HPDE6-E6E7 (cell line): ENCODE results near the gene KCNJ9.
A peak's percentile ranks its signal among the peaks of the same experiment; 100 is the strongest.

Experiments used
- DNase-seq: peaks from one replicate; pipeline ENCODE4 v3.0.0; 2011; ENCODE audit warnings: missing footprints; ENCODE audit errors: extremely low spot score

KCNJ9 gene

DNA sequence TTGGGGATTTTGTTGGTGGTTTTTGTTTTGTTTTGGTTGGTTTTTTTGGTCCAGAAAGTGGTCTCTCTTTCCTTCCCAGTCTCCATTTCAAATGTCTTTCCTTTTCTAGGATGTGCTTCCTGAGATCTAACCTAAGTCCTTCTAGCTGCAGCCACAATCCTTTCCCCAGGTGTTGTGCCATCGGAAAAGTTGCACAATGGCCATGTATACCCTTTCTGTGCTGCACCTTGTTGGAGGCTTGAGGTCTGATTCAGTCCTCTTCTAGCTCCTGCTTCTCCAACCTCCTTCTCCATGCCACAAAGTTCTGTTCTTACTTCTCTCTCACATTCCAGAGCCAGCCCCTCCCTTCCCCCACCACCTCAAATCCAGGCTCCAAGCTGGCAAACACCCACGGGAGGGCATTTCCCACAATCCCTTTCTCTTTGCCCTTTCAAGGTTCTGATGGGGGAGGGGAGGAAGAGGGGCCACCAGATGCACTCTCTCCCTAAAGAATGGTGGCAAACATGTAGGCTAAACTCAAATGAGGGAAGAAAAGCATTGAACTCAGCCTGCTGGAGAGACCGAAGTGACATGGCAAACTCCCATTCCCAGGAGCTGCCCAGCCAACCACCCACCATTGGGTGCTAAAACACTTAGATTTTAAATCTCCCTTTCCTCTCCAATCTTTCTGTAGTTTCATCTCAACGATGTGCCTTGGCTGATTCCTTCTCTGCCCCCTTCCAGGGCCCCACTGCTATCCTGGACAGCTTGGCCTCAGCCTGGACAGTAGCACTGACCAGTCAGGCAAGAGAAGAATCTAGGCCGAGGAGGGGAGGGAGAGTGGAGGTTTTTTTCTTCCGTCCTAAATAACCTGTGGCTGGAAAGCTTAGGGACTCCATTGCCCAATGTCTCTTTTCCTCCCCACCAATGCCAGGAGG, 14.3 kb upstream of the KCNJ9 start:
- DNase-seq = no peak

DNA sequence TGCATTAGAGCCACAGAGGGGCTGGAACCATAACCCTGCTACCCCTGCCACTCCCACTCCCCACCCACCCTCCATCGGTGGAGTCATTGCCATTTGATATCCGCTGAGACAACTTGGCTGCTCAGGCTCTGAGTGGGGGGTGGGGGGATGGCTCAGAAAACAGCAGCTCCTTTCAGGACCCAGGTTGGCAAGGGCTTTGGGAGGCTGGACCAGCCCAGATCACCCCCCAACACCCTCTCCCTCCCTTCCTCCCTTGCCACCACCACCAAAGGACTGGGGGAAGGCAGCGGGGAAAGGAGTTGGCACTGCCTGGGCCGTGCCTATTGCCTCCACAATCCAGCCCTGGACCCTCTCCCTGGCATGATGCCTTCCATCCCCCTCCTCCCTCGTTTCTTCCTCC, 13.1 kb upstream of the KCNJ9 start:
- DNase-seq = no peak

DNA sequence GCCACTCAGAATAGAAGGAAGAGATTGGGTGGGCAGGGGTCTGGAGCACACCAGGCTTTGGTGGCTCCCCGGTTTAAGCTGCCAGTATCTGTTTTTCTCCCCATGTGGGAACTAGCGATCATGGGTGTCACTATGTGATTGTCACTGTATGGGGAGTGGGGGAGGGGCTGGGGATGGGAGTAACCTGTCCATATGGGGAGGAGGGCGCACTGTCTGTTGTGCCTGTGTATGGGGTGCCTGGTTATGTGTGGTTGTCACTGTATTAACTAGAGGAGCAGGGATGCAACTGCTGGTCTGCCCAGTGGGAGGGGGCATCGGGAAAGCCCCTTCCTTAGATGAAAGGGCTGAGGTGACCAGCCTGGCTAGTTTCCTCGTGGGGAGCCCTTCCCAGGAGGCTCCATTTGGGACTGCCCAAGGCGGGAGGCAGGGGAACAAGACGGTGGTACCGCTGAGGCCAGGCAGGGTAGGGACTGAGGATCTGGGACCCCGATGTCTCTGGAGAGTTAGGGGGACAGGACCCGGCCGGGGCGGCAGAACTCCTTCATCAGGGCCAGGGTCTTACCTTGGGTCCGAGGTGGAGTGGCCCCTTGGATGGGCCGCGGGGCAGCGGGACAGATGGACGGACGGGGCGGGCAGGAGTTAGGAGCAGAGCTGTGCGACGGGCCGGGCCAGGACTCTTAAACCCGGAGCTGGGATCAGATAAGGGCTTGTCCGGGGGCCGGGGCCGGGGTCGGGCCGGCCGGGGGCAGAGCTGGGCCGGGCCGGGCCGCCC, 11.7 kb upstream of the KCNJ9 start, which contains the start of gene KCNJ10:
TSS of gene KCNJ10 (minus strand) at position 701 of the 772 bp plus-strand sequence. CDS start 27,628 bp downstream, outside the sequence.
- DNase-seq = no peak

DNA sequence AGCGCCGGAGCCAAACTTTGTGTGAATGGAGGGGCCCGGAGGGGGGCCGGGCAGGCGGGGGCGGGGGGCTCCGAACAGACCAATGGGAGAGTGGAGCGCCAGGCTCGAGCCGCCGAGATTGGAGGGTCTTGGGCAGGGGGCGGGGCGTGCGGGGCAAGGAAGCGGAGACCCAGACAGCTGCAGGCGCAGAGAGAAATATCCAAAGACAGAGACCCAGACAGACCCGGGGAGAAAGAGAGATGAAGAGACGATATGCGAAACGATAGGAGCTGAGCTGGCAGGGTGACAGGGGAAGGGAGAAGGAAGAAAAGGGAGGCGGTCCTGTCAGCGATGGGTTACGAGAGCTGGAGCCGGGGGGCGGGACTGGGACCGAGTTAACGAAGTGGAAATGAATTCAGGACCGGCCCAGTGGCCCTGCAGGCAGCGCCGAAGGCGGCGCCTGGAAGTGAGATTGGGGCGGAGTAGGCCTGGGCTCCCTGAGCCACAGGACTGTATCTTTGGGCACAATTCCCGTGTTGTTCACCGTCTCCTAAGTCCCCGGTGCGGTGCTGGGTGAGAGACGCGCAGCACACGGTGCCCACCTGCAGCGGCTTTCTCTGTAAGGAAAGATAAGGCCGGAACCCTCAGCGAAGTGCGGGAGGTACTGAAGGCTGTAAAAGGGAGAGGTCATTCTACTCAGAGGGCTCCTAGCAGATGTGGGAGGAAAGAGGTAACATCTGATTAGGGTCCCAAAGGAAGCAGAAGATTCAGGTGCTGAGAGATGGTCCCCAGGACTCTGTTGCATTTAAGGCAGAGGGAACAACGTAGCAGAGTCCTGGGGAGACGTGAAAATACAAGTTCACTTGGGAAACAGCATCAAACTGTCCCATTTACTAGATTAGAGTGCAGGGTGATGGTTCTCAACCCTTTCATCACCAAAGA, 10.8 kb upstream of the KCNJ9 start:
- no peak for DNase-seq

DNA sequence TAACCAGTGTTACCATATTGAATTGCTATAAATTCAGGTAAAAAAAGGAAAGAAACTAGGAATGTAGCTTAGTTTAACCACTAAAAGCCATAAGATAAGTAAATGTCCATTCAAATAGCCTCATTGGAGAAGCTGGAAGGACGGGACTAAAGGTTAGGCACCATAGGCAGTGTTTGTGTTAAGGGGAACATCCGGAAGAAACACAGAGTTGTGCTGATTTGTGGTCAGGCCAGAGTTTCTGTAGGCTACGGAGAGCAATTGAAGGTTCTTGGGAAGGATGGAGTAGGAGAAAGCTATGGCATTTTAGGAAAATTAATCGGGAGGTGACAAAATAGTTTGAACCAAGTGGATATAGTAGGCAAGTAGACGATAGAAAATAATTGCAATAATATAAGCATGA, 10.0 kb upstream of the KCNJ9 start:
- DNase-seq = no peak

DNA sequence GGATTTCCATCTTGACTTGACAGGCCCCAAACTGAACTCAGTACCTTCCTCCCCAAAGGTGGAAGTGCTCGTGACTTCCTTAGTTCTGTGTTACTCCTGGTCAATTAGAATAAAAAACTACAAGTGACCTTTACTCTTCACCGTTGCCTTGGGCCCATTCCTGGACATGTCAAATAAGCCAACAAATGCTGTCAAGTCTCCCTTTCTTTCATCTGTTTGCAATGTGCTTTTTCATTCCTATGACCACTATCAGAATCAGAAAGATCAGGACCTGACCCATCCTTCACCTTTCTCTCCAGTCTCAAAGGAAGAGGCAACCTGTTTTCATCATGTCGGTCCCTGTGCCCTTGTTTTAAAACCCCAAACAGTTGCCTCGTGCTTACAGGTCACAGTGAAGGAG, 6.5 kb upstream of the KCNJ9 start:
- no peak for DNase-seq

DNA sequence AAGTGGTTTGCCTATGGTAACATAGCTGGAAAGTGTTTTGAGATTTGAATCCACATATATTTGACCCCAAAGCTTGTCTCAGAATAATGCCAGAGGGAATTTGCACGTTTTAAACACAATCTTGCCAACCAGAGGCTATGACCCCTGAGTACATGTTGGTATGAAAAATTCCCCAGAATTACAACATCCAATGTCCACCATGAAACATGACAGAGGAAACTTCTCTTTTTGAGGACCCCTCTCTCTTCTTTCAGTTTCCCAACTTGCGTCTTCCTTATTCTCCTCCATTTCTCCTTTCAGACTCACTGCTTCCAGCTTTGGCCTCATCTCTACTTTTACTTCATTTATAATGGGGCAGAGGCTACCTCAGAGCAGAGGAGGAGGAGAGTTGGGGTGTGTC, 5.5 kb upstream of the KCNJ9 start:
- DNase-seq = no peak

DNA sequence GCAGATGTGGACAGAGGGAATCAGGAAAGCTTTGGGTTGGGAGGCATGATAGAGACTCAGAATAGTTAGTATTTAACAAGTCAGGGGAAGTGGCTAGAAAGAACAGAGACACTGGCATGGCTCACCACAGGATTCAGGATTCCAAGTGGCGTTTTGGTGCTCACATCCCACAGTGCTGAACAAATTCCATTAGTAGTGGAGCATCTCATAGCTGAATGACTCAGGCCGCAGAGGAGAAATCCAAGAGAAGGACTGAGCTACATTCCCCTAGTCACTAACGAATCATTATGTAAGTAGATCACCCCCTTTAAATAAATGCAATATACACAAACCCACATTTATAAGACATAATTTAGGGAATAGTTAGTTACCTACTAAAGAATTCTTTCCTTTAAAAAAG, 5.0 kb upstream of the KCNJ9 start:
- DNase-seq = no peak

DNA sequence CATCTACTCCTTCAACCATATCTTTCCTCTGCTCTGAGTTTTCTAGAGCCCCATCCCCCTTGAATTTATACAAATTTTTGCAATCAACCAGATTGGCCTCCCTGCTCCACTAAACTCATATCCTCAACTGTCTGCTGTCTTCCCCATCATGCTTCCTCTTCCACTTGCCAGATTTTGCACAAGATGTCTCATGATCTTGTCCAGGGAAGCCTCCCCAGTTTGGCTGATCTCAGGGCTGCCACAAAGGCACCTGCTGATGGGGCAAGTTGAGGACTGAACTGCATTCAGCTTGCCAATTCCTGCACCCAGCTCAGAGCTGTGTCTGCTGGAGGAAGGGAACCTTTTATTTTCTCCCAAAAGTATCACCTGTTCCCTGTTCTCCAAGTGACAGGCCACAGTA, 3.9 kb upstream of the KCNJ9 start:
- DNase-seq = no peak

DNA sequence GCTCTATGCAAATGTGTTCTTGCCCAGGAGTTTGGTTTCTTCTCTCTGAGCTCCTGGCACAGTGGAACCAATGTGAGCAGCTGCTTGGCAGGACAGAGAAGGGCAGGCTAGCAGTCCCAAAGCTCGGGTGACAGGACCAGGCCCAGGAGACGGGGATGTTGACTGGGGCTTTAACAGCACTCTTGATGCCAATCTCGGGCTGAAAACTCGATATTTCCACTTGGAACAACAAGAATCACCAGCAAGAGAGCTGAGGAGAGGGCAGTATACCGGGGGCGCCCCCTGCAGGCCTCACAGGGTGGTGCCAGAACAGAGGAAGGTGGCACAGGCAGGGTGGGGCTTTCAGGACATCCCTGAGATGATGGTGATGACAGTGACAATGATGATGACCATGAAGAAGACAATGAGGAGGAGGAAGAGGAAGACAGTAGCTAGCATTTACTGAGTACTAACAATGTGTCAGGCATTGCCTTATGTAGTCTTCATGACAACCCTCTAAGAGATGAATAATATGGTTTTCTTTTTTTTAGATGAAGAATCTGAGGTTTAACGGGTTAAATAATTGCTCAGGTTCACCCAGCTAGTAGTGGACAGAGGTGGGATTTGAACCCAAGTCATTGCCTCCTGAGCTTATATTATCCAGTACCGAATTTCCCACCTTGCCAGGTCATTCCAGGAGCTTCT, 2.7 kb upstream of the KCNJ9 start:
- no peak for DNase-seq

DNA sequence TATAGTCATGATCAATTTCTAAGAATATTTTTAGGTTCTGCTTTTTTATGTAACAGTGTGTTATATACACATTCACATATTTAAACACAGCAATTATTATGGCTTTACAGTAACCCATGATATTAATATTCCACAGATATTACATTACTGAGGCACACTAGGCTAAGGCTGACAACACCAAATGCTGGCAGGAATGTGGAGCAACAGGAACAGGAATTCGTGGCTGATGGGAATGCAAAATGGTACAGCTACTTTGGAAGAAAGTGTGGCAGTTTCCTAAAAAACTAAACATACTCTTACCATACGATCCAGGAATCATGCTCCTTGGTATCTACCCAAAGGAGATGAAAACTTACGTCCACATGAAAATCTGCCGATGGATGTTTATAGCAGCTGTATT, 1.9 kb upstream of the KCNJ9 start:
- DNase-seq = no peak

DNA sequence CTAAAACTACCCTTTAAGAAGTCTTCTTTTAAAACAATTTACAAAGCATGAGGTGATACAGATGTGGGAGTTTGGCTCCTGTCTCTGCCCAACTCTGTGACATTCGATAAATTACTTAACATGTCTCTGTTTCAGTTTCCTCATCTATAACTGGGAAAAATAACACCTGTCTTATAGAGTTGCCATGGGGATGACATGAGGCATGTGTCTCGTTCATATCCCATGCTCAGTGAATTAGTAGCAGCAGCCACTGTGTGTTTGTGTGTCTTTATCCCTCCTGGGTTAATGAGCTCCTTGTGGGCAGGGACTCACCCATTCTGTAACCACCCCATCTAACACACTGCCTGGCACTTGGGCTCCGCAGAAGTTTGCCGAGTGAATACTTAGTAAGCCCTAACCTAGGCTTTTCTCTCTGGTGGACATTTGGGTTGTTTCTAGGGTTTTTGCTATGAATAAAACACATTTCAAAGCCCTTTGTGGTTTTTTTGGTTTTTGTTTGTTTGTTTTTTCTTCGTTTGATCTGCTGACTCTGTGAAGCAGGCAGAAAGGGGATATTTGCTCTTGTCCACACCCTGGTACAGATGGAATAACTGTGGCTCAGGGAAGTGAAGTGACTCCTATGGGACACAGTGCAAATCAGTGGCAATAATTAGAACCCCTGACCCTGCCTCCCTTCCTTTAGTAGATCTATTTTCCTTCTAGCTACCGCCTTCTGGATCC, 797 bp upstream of the KCNJ9 start:
- DNase-seq = no peak

DNA sequence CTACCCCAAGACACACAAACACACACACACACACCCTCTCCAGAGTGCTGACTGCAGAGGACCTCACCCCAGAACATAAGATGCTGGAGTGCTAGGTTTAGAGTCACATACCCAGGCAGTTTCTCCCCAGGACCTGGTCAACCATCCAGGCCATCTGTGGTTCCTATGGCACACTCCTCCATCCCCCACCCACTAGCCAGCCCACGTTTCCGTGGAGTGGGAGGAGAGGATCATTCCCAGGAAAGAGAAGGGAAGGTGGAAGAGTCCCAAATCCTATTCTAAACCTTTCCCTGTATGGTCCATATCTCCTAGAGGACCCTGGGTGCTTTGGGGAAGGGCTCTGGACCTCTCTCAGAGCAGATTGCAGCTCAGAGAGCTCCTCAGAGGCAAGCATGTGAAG, 1.1 kb downstream of the KCNJ9 start:
- no peak for DNase-seq

DNA sequence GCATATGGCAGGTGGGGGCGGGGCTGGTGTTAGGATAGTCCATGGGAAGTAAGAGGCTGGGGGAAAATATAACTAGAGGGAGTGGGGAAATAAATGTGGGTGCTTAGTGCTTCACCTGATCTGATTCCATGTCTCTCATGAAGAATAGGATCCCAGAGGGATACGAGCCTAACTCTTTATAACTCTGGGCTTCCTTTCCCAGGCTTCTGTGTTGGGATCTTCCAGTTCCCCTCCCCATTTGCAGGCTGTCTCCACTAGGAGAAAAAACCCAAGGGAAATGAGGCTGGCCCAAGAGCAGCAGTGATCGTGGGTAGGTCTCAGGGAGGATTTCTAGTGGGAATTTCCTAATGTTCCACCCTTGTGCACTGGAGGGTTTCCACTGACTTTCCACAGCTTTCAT, 1.6 kb downstream of the KCNJ9 start:
- no peak for DNase-seq

DNA sequence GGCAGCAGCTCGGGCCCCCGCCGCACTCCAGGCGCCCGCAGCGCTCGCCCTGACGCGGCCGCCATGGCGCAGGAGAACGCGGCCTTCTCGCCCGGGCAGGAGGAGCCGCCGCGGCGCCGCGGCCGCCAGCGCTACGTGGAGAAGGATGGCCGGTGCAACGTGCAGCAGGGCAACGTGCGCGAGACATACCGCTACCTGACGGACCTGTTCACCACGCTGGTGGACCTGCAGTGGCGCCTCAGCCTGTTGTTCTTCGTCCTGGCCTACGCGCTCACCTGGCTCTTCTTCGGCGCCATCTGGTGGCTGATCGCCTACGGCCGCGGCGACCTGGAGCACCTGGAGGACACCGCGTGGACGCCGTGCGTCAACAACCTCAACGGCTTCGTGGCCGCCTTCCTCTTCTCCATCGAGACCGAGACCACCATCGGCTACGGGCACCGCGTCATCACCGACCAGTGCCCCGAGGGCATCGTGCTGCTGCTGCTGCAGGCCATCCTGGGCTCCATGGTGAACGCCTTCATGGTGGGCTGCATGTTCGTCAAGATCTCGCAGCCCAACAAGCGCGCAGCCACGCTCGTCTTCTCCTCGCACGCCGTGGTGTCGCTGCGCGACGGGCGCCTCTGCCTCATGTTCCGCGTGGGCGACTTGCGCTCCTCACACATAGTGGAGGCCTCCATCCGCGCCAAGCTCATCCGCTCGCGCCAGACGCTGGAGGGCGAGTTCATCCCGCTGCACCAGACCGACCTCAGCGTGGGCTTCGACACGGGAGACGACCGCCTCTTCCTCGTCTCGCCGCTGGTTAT, 2.8 kb downstream of the KCNJ9 start:
- peak; percentile 83 for DNase-seq

DNA sequence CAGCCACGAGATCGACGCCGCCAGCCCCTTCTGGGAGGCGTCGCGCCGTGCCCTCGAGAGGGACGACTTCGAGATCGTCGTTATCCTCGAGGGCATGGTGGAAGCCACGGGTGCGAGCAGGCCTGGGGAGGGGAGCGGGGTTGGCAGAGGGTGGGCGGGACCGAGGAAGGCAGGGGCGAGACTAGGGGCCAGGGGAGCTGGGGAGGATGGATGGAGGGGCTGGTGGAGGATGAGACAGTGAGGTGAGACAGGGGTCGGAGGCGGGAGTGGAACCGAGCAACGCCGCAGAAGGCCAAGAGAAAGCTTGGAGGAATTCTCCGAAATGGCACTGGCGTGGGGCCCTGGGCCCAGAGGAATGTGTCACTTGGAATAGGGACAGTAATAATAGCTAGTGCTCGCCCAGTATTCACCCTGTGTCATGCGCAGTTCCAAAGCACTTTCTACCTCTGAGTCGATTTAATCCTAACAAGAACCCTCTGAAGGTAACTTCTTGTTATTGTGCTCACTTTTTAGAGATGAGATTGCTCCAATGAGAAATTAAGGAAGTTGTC, 3.5 kb downstream of the KCNJ9 start:
- no peak for DNase-seq

DNA sequence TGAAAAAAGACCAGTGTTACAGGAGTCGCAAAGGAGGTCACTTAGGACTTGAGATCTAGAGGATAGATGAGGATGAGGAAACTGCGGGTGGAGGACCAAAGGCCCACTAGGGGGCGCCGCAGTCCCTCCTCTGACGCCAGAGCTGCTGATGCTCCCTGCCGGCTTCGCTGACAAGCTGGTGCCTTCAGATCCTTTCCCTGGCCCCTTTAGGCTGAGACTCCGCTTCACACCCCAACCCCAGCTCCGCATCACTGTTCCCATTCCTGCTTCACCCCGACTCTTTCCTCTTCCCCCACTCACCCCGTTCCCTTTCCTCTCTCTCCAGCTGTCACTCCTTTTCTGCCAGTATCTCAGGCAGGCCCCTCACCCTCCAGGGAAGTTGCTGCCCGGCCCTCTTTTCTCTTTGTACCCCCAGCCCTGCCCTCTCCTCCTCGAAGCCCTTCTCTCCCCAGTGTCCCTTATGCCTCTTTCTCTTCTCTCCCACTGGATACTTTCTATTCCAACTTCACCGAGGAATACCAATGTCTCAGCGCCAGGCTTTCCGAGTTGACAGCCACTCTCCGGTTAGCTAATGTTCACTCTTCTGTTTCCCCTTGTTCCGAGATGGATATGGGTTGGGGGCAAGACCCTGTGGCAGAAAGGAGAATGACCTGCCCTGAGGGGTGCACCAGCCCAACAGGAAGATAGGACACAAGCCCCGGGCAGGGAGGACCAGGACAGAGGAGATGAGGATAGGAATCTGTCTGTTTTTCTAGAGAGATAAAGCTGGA, 4.5 kb downstream of the KCNJ9 start:
- peak; percentile 84 for DNase-seq

DNA sequence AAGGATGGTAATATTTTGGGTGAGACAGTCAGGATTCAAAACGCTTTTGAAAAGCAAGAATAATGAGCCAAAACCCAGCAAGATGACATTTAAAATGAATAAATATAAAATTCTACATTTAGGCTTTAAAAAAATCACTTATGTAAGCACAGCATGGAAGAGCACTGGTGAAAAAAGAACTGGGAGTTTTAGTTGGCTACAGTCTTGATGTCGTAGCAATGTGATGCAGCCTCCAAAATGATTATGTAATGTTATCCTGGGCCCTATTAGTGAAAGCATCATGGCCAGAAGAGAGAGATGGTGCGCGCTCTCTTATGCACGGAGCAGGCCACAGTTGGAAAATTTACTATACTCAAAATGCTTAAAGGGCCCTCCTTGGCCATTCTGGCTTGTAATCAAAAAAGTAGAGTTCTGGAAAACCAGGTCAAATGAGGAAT, 5.1 kb downstream of the KCNJ9 start:
- DNase-seq = no peak
